NCI-H2227 treated with DMSO at 0.1 percent for 48 hours (cell line): ENCODE results near the gene BID.

ENCODE experiments used
- DNase-seq: peaks from one replicate; lab custom pipeline; 2025; lab: John Stamatoyannopoulos, UW

Gene BID

GRCh38 chr22:17734187-17734586 lies 40.1 kb downstream of the BID start:
- DNase-seq, result no peak

- no peak for DNase-seq
Measured at GRCh38 chr22:17733466-17733865, 40.8 kb downstream of the BID start.

- peak; percentile 30 for DNase-seq
Measured at GRCh38 chr22:17732251-17732854, 41.9 kb downstream of the BID start.

- DNase-seq, result no peak
Measured at GRCh38 chr22:17729561-17729960, 44.7 kb downstream of the BID start.

GRCh38 chr22:17728786-17729185 lies 45.5 kb downstream of the BID start:
- DNase-seq, result no peak

GRCh38 chr22:17726928-17727897 lies 47.1 kb downstream of the BID start:
- no peak for DNase-seq

GRCh38 chr22:17726006-17726927 lies 48.0 kb downstream of the BID start:
- no peak for DNase-seq

GRCh38 chr22:17725500-17725796 lies 48.8 kb downstream of the BID start:
- no peak for DNase-seq

- no peak for DNase-seq
Measured at GRCh38 chr22:17724678-17725499, 49.4 kb downstream of the BID start.

GRCh38 chr22:17724241-17724640 lies 50.0 kb downstream of the BID start:
- no peak for DNase-seq

GRCh38 chr22:17719911-17720310 lies 54.4 kb downstream of the BID start:
- no peak for DNase-seq

GRCh38 chr22:17717708-17718107 lies 56.6 kb downstream of the BID start:
- DNase-seq, result no peak

GRCh38 chr22:17716529-17716928 lies 57.7 kb downstream of the BID start:
- no peak for DNase-seq

GRCh38 chr22:17712441-17712840 lies 61.8 kb downstream of the BID start:
- no peak for DNase-seq

- no peak for DNase-seq
Measured at GRCh38 chr22:17710023-17710422, 64.2 kb downstream of the BID start.

- no peak for DNase-seq
Measured at GRCh38 chr22:17707526-17707925, 66.7 kb downstream of the BID start.

GRCh38 chr22:17706947-17707346 lies 67.3 kb downstream of the BID start:
- no peak for DNase-seq

- DNase-seq, result no peak
Measured at GRCh38 chr22:17705951-17706900, 68.0 kb downstream of the BID start.

GRCh38 chr22:17705546-17705945 lies 68.7 kb downstream of the BID start:
- DNase-seq, result no peak

GRCh38 chr22:17703811-17704210 lies 70.5 kb downstream of the BID start:
- DNase-seq, result no peak
